Measurements from ENCODE around the gene PACS1.

Gene PACS1

DNA sequence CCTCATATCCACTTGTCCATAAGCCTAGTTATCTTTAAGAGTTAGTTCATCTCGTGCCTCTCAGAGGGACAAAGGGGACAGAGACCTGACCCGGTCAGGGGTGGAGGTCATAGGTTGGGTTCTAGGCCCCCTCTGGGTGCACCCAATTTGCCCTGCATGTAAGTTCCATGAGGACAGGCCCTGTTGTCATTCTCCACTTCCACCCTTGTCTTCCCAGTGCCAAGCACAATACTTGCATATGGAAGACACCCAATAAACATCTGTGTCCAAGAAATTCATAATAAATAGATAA, 220.2 kb downstream of the PACS1 start:
- DNase-seq (ENCODE audit: low read depth in 2 of 2) = no peak

DNA sequence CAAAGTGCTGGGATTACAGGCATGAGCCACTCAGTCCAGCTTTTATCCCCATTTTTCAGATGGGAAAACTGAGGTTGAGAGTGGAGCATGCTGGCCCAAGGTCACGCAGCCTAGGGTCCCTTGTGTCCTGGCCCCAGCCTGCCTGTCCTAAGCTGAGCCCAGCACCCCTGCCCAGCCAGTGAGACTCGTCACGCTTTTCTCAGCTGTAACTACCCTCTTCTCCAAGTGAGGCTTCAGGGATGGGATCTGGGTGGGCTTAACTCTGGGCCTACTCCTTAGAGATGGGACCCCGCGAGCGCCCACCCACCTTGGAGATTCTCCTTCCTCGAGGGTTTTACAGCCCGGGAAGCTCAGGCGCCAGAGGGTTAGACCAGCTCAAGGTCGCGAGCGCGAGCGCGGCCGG, 221.2 kb downstream of the PACS1 start:
- DNase-seq (ENCODE audit: low read depth in 2 of 2) = no peak

DNA sequence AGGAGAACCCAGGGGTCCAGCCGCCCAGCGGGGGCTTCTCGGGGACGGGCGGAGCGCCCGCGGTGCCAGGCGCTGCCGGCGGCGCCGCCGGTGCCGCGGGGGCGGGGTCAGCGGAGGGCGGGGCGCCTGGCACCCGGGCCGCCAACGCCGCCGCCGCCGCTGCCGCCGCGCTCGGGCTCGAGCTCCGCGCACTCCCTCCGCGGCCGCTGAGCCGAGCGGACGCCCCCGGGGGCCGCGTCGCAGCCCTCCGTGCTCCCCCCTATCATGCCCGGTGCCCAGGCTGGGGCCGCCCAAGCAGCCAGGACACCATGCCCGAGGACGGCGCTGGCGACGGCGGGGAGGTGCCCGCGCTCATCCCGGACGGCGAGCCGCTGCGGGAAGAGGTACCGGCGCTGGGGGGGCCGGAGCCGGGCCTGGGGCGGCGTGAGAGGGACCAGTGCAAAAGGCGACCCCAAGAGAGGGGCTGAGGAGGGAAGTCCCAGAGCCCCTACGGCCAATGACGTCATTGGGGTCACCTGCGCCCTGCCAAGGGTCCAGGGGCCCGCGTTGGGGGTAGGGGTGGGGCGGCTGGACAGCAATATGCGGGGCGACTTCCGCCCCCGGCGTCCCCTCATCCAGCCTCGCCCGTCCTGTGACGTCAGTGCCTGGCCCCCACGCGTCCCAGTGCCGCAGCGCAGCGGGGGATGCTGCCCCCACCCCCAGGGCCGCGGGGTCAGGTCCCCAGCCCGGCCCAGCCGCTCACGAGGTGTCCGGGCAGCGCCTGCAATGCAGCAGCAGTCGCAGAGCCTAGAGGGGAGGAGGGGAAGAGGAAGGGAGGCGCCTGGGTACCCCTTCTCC, 221.9 kb downstream of the PACS1 start, which contains the start of gene TMEM151A:
TMEM151A (plus strand) TSS at position 189 of the 837 bp plus-strand sequence; CDS start at position 309, 120 bp downstream.
- no peak for DNase-seq (ENCODE audit: low read depth in 2 of 2)

DNA sequence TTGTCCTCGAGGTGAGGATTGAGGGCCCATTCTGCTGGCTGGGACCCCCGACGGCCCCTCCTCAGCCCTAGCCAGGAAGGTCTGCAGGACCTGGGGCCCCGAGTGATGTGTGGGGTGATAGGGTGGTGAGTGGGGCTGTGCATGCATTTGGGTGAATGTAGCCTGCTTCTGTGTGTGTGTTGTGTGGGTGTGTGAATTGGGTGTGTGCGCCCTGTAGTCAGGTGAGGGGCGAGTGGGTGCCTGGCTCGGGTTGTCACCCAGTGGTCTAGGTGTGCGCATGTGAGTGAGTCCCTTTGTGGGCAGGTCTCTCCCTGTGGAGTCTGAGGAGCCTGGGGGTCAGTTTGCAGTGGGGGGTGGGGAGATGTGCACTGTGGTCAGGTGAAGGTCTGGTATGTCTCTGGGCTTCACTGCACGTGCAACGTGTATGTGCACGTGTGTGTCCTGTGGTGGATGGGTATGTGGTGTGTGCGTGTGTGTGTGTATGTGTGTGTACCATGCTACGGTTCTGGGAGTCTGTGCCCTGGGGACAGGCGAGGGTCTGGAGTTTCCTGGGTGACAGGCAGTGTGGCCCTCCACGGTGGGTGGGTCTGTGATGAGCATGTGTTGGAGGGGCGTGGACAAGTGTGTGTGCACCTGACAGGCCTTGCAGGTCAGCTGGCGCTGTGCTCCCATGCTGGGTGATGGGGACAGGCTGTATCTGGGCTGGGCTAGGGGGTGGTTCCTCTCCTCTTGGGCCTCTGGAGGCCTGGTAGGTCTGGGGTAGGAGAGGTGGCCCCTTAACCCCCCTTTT, 222.7 kb downstream of the PACS1 start:
- no peak for DNase-seq (ENCODE audit: low read depth in 2 of 2)

DNA sequence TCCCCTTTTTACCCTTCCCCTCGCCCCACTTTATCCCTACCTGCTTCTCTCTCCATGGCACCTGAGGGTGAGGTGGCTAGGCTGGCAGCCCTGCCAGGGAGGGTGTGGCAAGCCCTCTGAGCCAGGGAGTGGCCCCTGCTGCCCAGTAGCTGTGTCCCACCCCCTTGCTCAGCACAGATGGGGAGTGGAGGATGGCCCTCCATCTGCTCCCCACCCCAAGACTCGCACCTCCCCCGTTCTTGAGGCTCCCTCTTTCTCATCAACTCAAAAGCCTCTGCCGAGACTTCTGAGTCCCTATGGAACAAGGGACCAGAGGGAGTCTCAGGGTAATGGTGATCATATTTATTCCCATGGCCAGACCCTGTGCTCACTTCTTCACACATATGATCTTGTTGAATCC, 223.3 kb downstream of the PACS1 start:
- DNase-seq (ENCODE audit: low read depth in 2 of 2) = no peak

DNA sequence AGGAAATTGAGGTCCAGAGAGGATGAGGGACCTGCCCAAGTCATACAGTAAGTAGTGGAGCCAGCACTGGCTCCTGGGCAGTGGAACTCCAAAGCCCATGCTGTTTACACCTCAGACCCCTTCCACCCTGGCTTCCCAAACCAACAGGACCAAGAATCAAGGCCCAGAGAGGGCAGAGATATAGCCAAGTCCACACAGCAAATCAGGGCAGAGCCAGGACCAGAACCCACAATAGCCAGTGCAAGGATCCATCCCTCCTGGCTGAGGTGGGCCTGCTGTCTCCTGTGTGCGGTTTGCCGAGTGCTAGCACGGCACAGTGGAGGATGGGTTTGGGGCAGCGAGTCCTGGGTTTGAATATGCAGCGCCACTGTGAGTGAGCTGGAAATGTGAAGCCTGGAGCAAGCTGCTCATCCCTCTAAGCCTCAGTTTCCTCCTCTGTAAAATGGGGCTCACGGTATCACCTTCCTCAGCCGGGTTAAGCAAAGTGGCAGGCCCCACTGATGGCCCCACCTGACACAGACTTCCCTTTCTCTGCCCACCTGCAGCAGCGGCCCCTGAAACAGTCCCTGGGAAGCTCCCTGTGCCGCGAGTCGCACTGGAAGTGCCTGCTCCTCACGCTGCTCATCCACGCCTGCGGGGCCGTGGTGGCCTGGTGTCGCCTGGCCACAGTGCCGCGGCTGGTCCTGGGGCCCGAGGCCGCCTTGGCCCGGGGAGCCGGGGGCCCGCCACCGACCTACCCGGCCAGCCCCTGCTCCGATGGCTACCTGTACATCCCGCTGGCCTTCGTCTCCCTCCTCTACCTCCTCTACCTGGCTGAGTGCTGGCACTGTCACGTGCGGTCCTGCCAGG, 223.9 kb downstream of the PACS1 start:
- no peak for DNase-seq (ENCODE audit: low read depth in 2 of 2)
